H9 (cell line): Measurements from ENCODE around the gene FAS. TPM values are rescaled to one million over a fixed set of nuclear protein-coding genes. Genes with fewer than 3 reads are reported as not detected.

Experiments used
- DNase-seq: peaks from one replicate; pipeline ENCODE4 v3.0.0-alpha.2; 2017
- H2AFZ ChIP-seq: one replicate; pipeline ENCODE4 v1.6.1; 2013; ENCODE audit warnings: mild to moderate bottlenecking, low read length, control low read depth, moderate library complexity
- H2AK5ac ChIP-seq: 2 replicates; pipeline ENCODE4 v1.6.1; 2013; ENCODE audit warnings: low read length, control low read depth, mixed read lengths; ENCODE audit not compliant: insufficient read length
- H2BK120ac ChIP-seq: one replicate; pipeline ENCODE4 v1.6.1; 2013; ENCODE audit warnings: low read depth, mild to moderate bottlenecking, low read length, control low read depth, inconsistent platforms; ENCODE audit not compliant: poor library complexity, severe bottlenecking
- H2BK12ac ChIP-seq: 2 replicates; pipeline ENCODE4 v1.6.1; 2013; ENCODE audit warnings: low read length, control low read depth, mixed read lengths, low read depth; ENCODE audit not compliant: insufficient read length
- H2BK15ac ChIP-seq: 2 replicates; pipeline ENCODE4 v1.6.1; 2013; ENCODE audit warnings: low read depth, low read length, control low read depth
- H2BK20ac ChIP-seq: one replicate; pipeline ENCODE4 v1.6.1; 2013; ENCODE audit warnings: low read depth, mild to moderate bottlenecking, low read length, control low read depth, inconsistent platforms; ENCODE audit not compliant: poor library complexity, severe bottlenecking
- H2BK5ac ChIP-seq: 2 replicates; pipeline ENCODE4 v1.6.1; 2013; ENCODE audit warnings: low read length, control low read depth, mixed read lengths; ENCODE audit not compliant: insufficient read length
- H3K14ac ChIP-seq: 2 replicates; pipeline ENCODE4 v1.6.1; 2013; ENCODE audit warnings: low read length, control low read depth; ENCODE audit not compliant: insufficient read depth
- H3K18ac ChIP-seq: 2 replicates; pipeline ENCODE4 v1.6.1; 2013; ENCODE audit warnings: low read depth, mild to moderate bottlenecking, mixed read lengths, low read length, control low read depth; ENCODE audit not compliant: insufficient read length
- H3K23ac ChIP-seq: 2 replicates; pipeline ENCODE4 v1.6.1; 2013; ENCODE audit warnings: low read length, control low read depth, mixed read lengths, low read depth; ENCODE audit not compliant: insufficient read length
- H3K23me2 ChIP-seq: 2 replicates; pipeline ENCODE4 v1.6.1; 2013; ENCODE audit warnings: low read depth, mild to moderate bottlenecking, mixed read lengths, low read length, control low read depth; ENCODE audit not compliant: insufficient read length, poor library complexity, severe bottlenecking
- H3K27ac ChIP-seq: 2 replicates; pipeline ENCODE4 v1.5.1; 2013; ENCODE audit warnings: low read length, control low read depth, mixed read lengths, low read depth; ENCODE audit not compliant: insufficient read length
- H3K27me3 ChIP-seq: 2 replicates; pipeline ENCODE4 v1.6.1; 2013; ENCODE audit warnings: low read length, control low read depth, inconsistent platforms; ENCODE audit not compliant: insufficient read depth
- H3K4ac ChIP-seq: 2 replicates; pipeline ENCODE4 v1.6.1; 2013; ENCODE audit warnings: low read depth, mild to moderate bottlenecking, control low read depth, inconsistent platforms, low read length, moderate library complexity
- H3K4me1 ChIP-seq: 2 replicates; pipeline ENCODE4 v1.6.1; 2013; ENCODE audit warnings: low read length, control low read depth, inconsistent platforms; ENCODE audit not compliant: insufficient read depth
- H3K4me2 ChIP-seq: 2 replicates; pipeline ENCODE4 v1.6.1; 2013; ENCODE audit warnings: low read length, control low read depth, mixed read lengths; ENCODE audit not compliant: insufficient read length, insufficient read depth
- H3K56ac ChIP-seq: 2 replicates; pipeline ENCODE4 v1.6.1; 2013; ENCODE audit warnings: low read depth, mild to moderate bottlenecking, mixed read lengths, low read length, control low read depth; ENCODE audit not compliant: insufficient read length
- H3K79me1 ChIP-seq: 2 replicates; pipeline ENCODE4 v1.6.1; 2013; ENCODE audit warnings: low read depth, mild to moderate bottlenecking, moderate library complexity, low read length, control low read depth, inconsistent platforms; ENCODE audit not compliant: insufficient read depth, poor library complexity, severe bottlenecking
- H3K79me2 ChIP-seq: 2 replicates; pipeline ENCODE4 v1.6.1; 2013; ENCODE audit warnings: low read length, control low read depth, inconsistent platforms; ENCODE audit not compliant: insufficient read depth
- H3K9ac ChIP-seq: 2 replicates; pipeline ENCODE4 v1.6.1; 2013; ENCODE audit warnings: low read length, control low read depth, mixed read lengths; ENCODE audit not compliant: insufficient read length; ENCODE audit errors: extremely low read depth
- H3K9me3 ChIP-seq: one replicate; pipeline ENCODE4 v1.6.1; 2013; ENCODE audit warnings: low read depth, low read length, inconsistent platforms; ENCODE audit not compliant: control insufficient read depth
- H3T11ph ChIP-seq: one replicate; pipeline ENCODE4 v1.6.1; 2013; ENCODE audit warnings: mild to moderate bottlenecking, low read length, control low read depth, inconsistent platforms
- H4K20me1 ChIP-seq: one replicate; pipeline ENCODE4 v1.6.1; 2013; ENCODE audit not compliant: control insufficient read depth, insufficient read length, insufficient read depth
- H4K5ac ChIP-seq: 2 replicates; pipeline ENCODE4 v1.6.1; 2013; ENCODE audit warnings: low read depth, mild to moderate bottlenecking, mixed read lengths, low read length, control low read depth; ENCODE audit not compliant: insufficient read length
- H4K8ac ChIP-seq: replicated peaks from 2 replicates; pipeline ENCODE4 v1.6.1; 2013; ENCODE audit warnings: low read length, control low read depth, mixed read lengths, low read depth; ENCODE audit not compliant: insufficient read length
- H4K91ac ChIP-seq: 2 replicates; pipeline ENCODE4 v1.6.1; 2013; ENCODE audit warnings: low read depth, mild to moderate bottlenecking, moderate library complexity, mixed read lengths, low read length, control low read depth; ENCODE audit not compliant: insufficient read length
- H3K27ac Mint-ChIP-seq, 3 experiments: 2 replicates in 2 of 3; 3 replicates in 1 of 3; pipeline ENCODE4 v1.8.0; 2020 to 2021; ENCODE audit warnings: mixed read lengths in 3 of 3, mild to moderate bottlenecking in 1 of 3, moderate library complexity in 1 of 3
- H3K27me3 Mint-ChIP-seq: 2 replicates; pipeline ENCODE4 v1.8.0; 2021; ENCODE audit warnings: low read depth, mild to moderate bottlenecking, moderate library complexity, mixed read lengths
- H3K36me3 Mint-ChIP-seq, 3 experiments: 2 replicates in 2 of 3; 3 replicates in 1 of 3; pipeline ENCODE4 v1.8.0; 2020 to 2021; ENCODE audit warnings: low read depth in 3 of 3, mixed read lengths in 3 of 3; ENCODE audit not compliant: insufficient read depth in 1 of 3
- H3K4me1 Mint-ChIP-seq, 2 experiments: 2 replicates each; pipeline ENCODE4 v1.8.0; 2020; ENCODE audit warnings: mixed read lengths in 2 of 2
- H3K4me3 Mint-ChIP-seq, 2 experiments: 2 replicates in 1 of 2; 3 replicates in 1 of 2; pipeline ENCODE4 v1.8.0; 2020 to 2021; ENCODE audit warnings: mild to moderate bottlenecking in 2 of 2, mixed read lengths in 2 of 2, moderate library complexity in 1 of 2
- H3K9me3 Mint-ChIP-seq, 2 experiments: 2 replicates in 1 of 2; 3 replicates in 1 of 2; pipeline ENCODE4 v1.8.0; 2020; ENCODE audit warnings: mild to moderate bottlenecking in 2 of 2, mixed read lengths in 2 of 2, moderate library complexity in 1 of 2
- CTCF ChIP-seq: fragments of 200-600 bp; sonication (generic); conservative IDR thresholded peaks from 3 replicates; pipeline ENCODE4 v1.8.0; 2021; ENCODE audit warnings: antibody characterized with exemption, mild to moderate bottlenecking
- WGBS: extraction: QIAGEN DNeasy Blood & Tissue Kit; methylation state at CpG from one replicate; pipeline ENCODE4 v1.1.7; 2013; ENCODE audit warnings: missing lambda C conversion rate, low lambda C conversion rate, mixed read lengths; ENCODE audit not compliant: insufficient read length; ENCODE audit errors: extremely low coverage; 5-methylcytosine and 5-hydroxymethylcytosine counted together
- total RNA-seq: library from RNA; stranded (reverse); gene quantifications from 2 replicates; pipeline ENCODE4 v1.2.1, GENCODE V29; 2021

The FAS gene
- total RNA-seq, 1 experiment from 2014 or later: 3.0 TPM

- Mint-ChIP-seq H3K9me3 (no peaks in the 10 kb centered on the region), H3K4me3 (no peak overlapping the region), H3K27me3 (no peaks in the 10 kb centered on the region), H3K27ac (no peak overlapping the region), H3K36me3 (no peaks in the 10 kb centered on the region), H3K4me1 (no peaks in the 10 kb centered on the region)
- H3K23me2 ChIP-seq: no peaks in the 10 kb centered on the region
- DNase-seq: no peak
- H3K9me3 ChIP-seq: no peaks in the 10 kb centered on the region
- H3K4ac ChIP-seq: no peak overlapping the region
- H2BK5ac ChIP-seq: no peak overlapping the region
- no peak for TF ChIP-seq CTCF
- H3K4me2 ChIP-seq: no peak overlapping the region
- no peak overlapping the region for H3K23ac ChIP-seq
- H4K20me1 ChIP-seq: no peaks in the 10 kb centered on the region
- H3K14ac ChIP-seq: no peak overlapping the region
- no peak overlapping the region for H2AFZ ChIP-seq
- no peaks in the 10 kb centered on the region for H3K79me2 ChIP-seq
- H2BK120ac ChIP-seq: no peak overlapping the region
- H3K79me1 ChIP-seq: no peaks in the 10 kb centered on the region
- WGBS: no CpG with 5 or more reads among the region's 5 CpGs
- no peak overlapping the region for H4K91ac ChIP-seq
- H3K18ac ChIP-seq: no peak overlapping the region
- no peaks in the 10 kb centered on the region for H3K4me1 ChIP-seq
- H2BK15ac ChIP-seq: no peak overlapping the region
- H3K56ac ChIP-seq: no peak overlapping the region
- H2AK5ac ChIP-seq: no peak overlapping the region
- no peak overlapping the region for H4K5ac ChIP-seq
- no peak overlapping the region for H3K27ac ChIP-seq
- H3K27me3 ChIP-seq: no peaks in the 10 kb centered on the region
- no peak overlapping the region for H2BK12ac ChIP-seq
- no peak overlapping the region for H2BK20ac ChIP-seq
- no peak overlapping the region for H3T11ph ChIP-seq
- H3K9ac ChIP-seq: no peak overlapping the region
- no peak overlapping the region for H4K8ac ChIP-seq
These were observed 19.2 kb upstream of the FAS start for GRCh38 chr10:88971221-88972061.
